ENCODE measurements around the gene STAT1. TPM values are rescaled to one million over a fixed set of nuclear protein-coding genes. Genes with fewer than 3 reads are reported as not detected.

STAT1 gene
- total RNA-seq, 1 donor from 2014 or later, result 86.9 TPM

DNA sequence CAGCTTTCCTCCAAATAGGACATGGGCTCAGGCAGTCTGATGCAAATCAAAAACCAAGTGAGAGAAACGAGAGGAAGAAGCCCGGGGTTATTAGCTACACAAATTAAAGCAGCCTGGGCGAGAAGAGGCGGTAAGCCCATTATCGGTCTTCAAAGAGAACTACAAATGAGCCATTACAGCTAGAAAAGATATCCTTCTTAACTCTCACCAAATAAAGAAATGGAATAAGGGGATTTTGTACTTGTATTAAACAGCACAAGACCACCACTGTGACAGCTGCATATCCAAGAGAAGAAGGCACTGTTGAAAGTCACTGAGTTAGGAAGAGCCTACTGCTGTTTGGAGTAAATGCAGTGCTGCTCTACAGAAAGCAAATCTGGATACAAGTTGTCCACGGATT lies 32.6 kb downstream of the STAT1 start:
- no peak overlapping the region for H3K4me3 ChIP-seq (ENCODE audit: low read depth, low read length)
- TF ChIP-seq, protein P1, sequence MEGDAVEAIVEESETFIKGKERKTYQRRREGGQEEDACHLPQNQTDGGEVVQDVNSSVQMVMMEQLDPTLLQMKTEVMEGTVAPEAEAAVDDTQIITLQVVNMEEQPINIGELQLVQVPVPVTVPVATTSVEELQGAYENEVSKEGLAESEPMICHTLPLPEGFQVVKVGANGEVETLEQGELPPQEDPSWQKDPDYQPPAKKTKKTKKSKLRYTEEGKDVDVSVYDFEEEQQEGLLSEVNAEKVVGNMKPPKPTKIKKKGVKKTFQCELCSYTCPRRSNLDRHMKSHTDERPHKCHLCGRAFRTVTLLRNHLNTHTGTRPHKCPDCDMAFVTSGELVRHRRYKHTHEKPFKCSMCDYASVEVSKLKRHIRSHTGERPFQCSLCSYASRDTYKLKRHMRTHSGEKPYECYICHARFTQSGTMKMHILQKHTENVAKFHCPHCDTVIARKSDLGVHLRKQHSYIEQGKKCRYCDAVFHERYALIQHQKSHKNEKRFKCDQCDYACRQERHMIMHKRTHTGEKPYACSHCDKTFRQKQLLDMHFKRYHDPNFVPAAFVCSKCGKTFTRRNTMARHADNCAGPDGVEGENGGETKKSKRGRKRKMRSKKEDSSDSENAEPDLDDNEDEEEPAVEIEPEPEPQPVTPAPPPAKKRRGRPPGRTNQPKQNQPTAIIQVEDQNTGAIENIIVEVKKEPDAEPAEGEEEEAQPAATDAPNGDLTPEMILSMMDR (conservative IDR thresholded peaks at IDR 0.05; ENCODE audit: low read depth, low read length), result no peak
- DNase-seq (ENCODE audit: low read depth), result no peak

DNA sequence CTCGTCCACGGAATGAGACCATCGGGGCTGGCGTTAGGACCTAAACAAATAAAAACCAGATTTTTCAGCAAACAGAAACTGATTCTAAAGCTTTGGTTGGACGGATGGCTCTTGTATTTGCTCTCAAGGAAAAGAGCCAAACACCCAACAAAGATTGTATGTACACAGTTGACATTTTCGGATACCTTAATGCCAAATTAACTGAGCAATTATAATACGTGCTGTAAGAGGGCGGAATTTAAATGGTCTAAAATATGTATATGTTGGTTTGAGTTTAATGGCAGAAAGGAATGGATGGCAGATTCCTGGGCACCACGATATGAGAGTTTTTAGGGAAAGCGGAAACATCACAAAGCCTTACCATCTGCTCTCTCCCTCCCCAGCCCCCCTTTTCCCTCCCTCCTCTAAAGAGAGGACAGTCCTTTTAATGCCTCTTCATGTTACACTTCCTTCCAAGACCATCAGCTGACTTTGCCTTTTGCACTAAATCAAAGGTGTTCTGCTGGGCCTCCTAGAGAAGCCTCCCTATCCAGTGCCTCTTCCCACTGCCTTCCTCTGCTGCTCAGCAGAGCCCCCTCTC lies 33.3 kb downstream of the STAT1 start:
- TF ChIP-seq, protein P1 (conservative IDR thresholded peaks at IDR 0.05; ENCODE audit: low read depth, low read length), result no peak
- no peak for DNase-seq (ENCODE audit: low read depth)

DNA sequence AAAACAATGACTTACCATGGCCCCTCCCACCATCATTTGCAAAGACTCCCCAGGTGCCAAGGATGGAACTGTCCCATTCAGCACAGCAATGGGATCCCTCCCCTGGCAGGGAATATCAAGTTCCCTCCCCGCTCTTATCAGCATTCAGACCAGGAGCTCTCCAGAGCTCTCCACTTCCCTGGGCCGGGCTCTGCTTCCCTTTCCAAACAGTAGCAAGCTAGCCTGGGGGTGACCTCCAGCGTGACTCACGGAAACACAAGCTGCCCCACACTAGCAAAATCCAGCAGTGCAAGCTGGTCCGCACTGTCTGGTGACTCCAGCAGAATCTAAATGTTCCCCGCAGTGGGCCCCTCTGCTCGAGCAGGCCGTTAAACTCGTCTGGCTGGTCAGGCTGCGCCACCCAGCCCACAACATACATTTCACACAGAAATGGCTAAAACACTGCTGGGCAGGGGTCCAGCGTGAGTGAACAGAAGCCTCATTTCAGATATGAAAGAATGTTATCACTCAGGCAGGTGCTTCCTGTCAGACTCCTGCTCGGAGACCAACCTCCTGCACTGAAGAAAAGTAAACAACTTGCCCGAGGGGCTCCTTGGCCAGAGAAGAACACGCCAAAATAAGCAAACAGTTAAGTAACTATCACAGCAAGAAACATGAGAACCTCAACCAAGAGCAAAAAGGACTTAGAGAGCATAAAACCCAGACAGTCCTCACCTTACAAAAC lies 33.9 kb downstream of the STAT1 start:
- no peak for DNase-seq (ENCODE audit: low read depth)
- TF ChIP-seq, protein P1 (conservative IDR thresholded peaks at IDR 0.05; ENCODE audit: low read depth, low read length), result no peak
- H3K4me3 ChIP-seq (ENCODE audit: low read depth, low read length), result no peak overlapping the region

More for the DNA sequence above, 33.3 kb downstream of the STAT1 start:
- H3K4me3 ChIP-seq (ENCODE audit: low read depth, low read length), result no peak overlapping the region

DNA sequence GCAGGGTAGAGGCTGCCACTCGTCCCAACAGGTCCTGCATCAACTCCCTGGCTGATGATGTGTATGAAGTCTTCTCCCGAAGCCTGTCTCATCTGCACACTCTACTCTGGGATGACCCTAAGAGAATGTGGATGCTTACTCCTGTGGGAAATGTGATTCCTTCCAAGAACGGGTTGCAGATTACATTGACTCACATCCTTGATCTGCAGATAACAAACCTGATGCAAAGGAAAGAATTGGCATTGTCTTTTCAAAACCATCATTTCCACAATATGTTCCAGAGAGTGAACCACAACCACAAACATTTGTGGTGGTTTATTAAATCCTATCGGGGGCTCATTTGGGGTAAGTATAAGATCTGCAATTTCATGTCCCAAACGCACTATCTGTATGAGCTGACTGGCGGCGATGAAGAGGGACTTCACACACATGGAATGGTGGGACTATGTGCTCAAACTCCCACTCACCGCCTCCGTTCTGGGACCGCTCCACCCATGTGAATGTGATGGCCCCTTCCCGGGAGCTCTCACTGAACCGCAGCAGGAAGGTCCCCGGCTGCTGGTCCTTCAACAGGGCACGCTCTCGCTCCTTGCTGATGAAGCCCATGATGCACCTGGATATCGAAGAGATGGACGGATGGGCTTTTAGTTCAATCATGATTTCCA lies 35.5 kb downstream of the STAT1 start:
- TF ChIP-seq, protein P1 (conservative IDR thresholded peaks at IDR 0.05; ENCODE audit: low read depth, low read length), result no peak
- no peak overlapping the region for H3K4me3 ChIP-seq (ENCODE audit: low read depth, low read length)
- DNase-seq (ENCODE audit: low read depth), result no peak

DNA sequence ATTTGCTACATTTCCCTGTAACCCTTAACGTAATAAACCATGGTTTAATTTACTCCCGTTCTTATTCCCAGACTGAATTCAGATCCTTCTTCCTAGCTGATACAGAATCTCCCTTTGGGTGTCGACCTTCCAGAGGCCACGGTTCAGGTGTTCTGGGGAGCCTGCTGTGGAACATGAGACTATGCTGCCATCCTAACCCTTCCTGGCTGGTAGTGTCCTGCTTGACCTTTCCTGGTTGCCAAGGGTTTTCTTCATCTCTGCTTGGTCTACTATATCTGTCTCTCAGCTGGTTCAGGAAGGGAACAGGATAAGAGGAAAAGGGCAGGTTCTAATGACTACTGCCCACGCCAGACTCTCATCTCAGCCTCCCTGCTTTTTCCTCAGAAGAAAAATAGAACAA lies 36.5 kb downstream of the STAT1 start:
- TF ChIP-seq, protein P1 (conservative IDR thresholded peaks at IDR 0.05; ENCODE audit: low read depth, low read length), result no peak
- no peak for DNase-seq (ENCODE audit: low read depth)
- H3K4me3 ChIP-seq (ENCODE audit: low read depth, low read length), result no peak overlapping the region

DNA sequence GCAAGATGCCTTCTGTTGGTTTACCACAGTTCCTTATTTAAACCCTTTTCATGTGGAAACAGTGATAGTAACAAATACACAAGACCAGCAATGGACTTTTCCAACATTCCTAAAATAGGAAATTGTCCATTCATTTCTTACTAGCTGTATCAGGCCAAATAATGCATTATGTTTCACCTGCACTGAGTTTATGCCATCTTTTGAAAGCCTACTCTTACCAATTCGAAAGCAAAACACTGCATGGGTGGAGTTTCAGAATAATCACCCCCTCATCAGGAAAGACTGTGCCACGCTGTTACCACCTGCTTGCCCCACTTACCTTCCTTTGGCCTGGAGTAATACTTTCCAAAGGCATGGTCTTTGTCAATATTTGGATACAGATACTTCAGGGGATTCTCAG lies 37.5 kb downstream of the STAT1 start:
- no peak for DNase-seq (ENCODE audit: low read depth)
- TF ChIP-seq, protein P1 (conservative IDR thresholded peaks at IDR 0.05; ENCODE audit: low read depth, low read length), result no peak
- no peak overlapping the region for H3K4me3 ChIP-seq (ENCODE audit: low read depth, low read length)

Measured in epithelial cell of proximal tubule (primary cell).